Measurements from ENCODE around the gene SIAH3. TPM values are rescaled to one million over a fixed set of nuclear protein-coding genes. Genes with fewer than 3 reads are reported as not detected.

The SIAH3 gene
- total RNA-seq, 2 experiments from 2014 or later: not detected

DNA sequence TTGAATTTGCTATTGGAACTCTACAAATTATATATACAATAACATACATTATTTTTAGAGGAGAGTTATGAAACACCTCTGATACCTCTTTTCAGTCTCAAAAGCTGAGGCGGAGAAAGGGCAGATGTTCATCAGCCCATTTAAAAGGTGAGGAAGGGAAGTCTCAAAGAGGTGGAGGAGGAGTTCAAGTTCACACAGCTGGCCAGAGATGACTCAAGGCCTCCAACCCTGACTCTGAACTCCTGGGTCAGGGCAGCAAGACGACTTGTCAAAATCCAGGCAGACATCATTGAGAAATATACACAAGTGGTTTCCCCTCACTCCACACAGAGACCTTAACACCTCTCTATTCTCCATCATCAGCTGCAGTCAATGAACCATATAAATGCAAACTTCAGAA, 2.1 kb downstream of the SIAH3 start:
- no peak for DNase-seq (ENCODE audit: low spot score)
- H3K4me3 ChIP-seq (ENCODE audit: low read depth, low read length, poor library complexity, severe bottlenecking): no peak overlapping the region
- BruUV-seq (replicated peaks): no TSS peak
- no peaks in the 10 kb centered on the region for H3K36me3 ChIP-seq (ENCODE audit: insufficient read depth, low read length)
- no peaks in the 10 kb centered on the region for H4K20me1 ChIP-seq (ENCODE audit: insufficient read depth, low read length)
- intact Hi-C loops (cut with micrococcal nuclease; ENCODE audit: unreplicated experiment): no loop called here
- no peak overlapping the region for H2AFZ ChIP-seq (ENCODE audit: low read length)
- TF ChIP-seq CTCF (conservative IDR thresholded peaks at IDR 0.05; ENCODE audit: low read length): no peak
- TF ChIP-seq EZH2phosphoT487 (IDR thresholded peaks at IDR 0.05; ENCODE audit: borderline replicate concordance, low read depth, low read length): no peak
- POLR2A ChIA-PET: interaction anchor here (0.9 kb wide), 1 partner anchor 55 kb away, joined by 3 read pairs; no protein-coding TSS in a partner anchor
- H3K4me1 ChIP-seq (ENCODE audit: insufficient read depth, low read length, poor library complexity, severe bottlenecking): no peaks in the 10 kb centered on the region
- CTCF ChIA-PET (ENCODE audit: unreplicated experiment): no interaction called here
- no peak overlapping the region for H3K4me2 ChIP-seq (ENCODE audit: low read length)
- H3K9me3 ChIP-seq (ENCODE audit: low read length): 0 out of 2 replicates have a peak, but pooled peaks cover 1% of the 10 kb centered on the region
- H3K27ac ChIP-seq (ENCODE audit: low read depth, low read length, poor library complexity, severe bottlenecking): no peak overlapping the region
- H3K79me2 ChIP-seq (ENCODE audit: insufficient read depth, low read depth, low read length): no peaks in the 10 kb centered on the region
- no peaks in the 10 kb centered on the region for H3K9me2 ChIP-seq (ENCODE audit: insufficient read depth, low read length)

DNA sequence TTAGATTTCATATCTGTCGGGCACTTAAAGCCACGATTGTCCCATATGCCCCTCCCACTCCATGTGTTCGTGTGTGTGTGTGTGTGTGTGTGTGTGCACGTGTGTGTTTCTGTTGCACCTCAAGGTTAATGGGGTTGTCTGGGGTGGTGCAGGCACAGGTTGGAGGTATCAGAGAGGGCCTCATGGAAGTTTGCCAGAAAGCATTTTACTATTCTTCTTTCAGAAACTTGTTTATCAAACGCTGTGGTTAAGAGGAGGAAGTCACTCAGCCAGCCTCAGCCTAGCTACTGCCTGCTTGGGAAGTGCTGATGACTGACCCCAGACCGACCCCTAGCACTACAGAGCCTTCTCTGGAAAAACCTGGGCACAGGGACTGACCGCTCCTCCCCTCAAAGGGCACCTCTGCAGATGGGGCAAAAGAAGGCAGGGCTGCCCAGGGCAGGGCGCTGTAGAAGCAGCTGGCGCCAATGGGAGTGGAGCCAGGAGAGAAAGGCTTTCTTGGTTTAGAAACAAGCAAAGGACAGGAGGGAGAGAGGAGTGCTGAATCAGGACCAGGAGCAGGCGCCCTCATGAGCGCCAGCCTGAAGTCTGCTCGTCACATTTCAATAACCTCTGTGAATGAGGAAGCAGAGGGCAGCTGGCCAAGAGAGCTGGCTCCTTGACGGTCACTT, 3.9 kb downstream of the SIAH3 start:
- H3K4me1 ChIP-seq (ENCODE audit: insufficient read depth, low read length, poor library complexity, severe bottlenecking): no peaks in the 10 kb centered on the region
- H3K4me3 ChIP-seq (ENCODE audit: low read depth, low read length, poor library complexity, severe bottlenecking): no peak overlapping the region
- H3K79me2 ChIP-seq (ENCODE audit: insufficient read depth, low read depth, low read length): no peaks in the 10 kb centered on the region
- POLR2A ChIA-PET: interaction anchor here (0.6 kb wide), 1 partner anchor 461 kb away, joined by 3 read pairs; no protein-coding TSS in a partner anchor
- intact Hi-C loops (cut with micrococcal nuclease; ENCODE audit: unreplicated experiment): no loop called here
- no peaks in the 10 kb centered on the region for H3K9me3 ChIP-seq (ENCODE audit: low read length)
- H4K20me1 ChIP-seq (ENCODE audit: insufficient read depth, low read length): no peaks in the 10 kb centered on the region
- H3K27ac ChIP-seq (ENCODE audit: low read depth, low read length, poor library complexity, severe bottlenecking): no peak overlapping the region
- no peaks in the 10 kb centered on the region for H3K36me3 ChIP-seq (ENCODE audit: insufficient read depth, low read length)
- no peak overlapping the region for H3K4me2 ChIP-seq (ENCODE audit: low read length)
- BruUV-seq (replicated peaks): no TSS peak
- TF ChIP-seq CTCF (conservative IDR thresholded peaks at IDR 0.05; ENCODE audit: low read length) (no peak), EZH2phosphoT487 (IDR thresholded peaks at IDR 0.05; ENCODE audit: borderline replicate concordance, low read depth, low read length) (no peak)
- no peak for DNase-seq (ENCODE audit: low spot score)
- H2AFZ ChIP-seq (ENCODE audit: low read length): no peak overlapping the region
- H3K9me2 ChIP-seq (ENCODE audit: insufficient read depth, low read length): no peaks in the 10 kb centered on the region
- CTCF ChIA-PET (ENCODE audit: unreplicated experiment): no interaction called here

GRCh38 chr13:45846681-45847080, 4.9 kb downstream of the SIAH3 start:
- intact Hi-C loops (cut with micrococcal nuclease; ENCODE audit: unreplicated experiment): no loop called here

More at GRCh38 chr13:45846681-45847080, 4.9 kb downstream of the SIAH3 start:
- Histone ChIP-seq H3K9me3 (ENCODE audit: low read length) (no peaks in the 10 kb centered on the region), H2AFZ (ENCODE audit: low read length) (no peak overlapping the region), H3K27ac (ENCODE audit: low read depth, low read length, poor library complexity, severe bottlenecking) (no peak overlapping the region), H3K79me2 (ENCODE audit: insufficient read depth, low read depth, low read length) (no peaks in the 10 kb centered on the region), H3K9me2 (ENCODE audit: insufficient read depth, low read length) (no peaks in the 10 kb centered on the region), H3K36me3 (ENCODE audit: insufficient read depth, low read length) (no peaks in the 10 kb centered on the region), H3K4me1 (ENCODE audit: insufficient read depth, low read length, poor library complexity, severe bottlenecking) (no peaks in the 10 kb centered on the region), H4K20me1 (ENCODE audit: insufficient read depth, low read length) (no peaks in the 10 kb centered on the region), H3K4me2 (ENCODE audit: low read length) (no peak overlapping the region), H3K4me3 (ENCODE audit: low read depth, low read length, poor library complexity, severe bottlenecking) (no peak overlapping the region)
- TF ChIP-seq CTCF (conservative IDR thresholded peaks at IDR 0.05; ENCODE audit: low read length) (no peak), EZH2phosphoT487 (IDR thresholded peaks at IDR 0.05; ENCODE audit: borderline replicate concordance, low read depth, low read length) (no peak)
- no peak for DNase-seq (ENCODE audit: low spot score)
- CTCF ChIA-PET (ENCODE audit: unreplicated experiment): no interaction called here
- POLR2A ChIA-PET: interaction anchor here (0.6 to 0.7 kb wide), 4 partner anchors 28 to 640 kb away, joined by 3 to 5 read pairs (median 4); no protein-coding TSS in a partner anchor
- no TSS peak for BruUV-seq (replicated peaks)
